SHP77 treated with DMSO at 0.1 percent for 48 hours (cell line): ENCODE measurements around the gene ARHGEF28.

Source experiments
- DNase-seq: peaks from one replicate; lab custom pipeline; 2025; lab: John Stamatoyannopoulos, UW

Gene ARHGEF28

GRCh38 chr5:73625944-73626811 is at the start of gene ARHGEF28:
ARHGEF28 (plus strand) TSS chr5:73626196; CDS start chr5:73684852, 58,656 bp downstream.
- DNase-seq = no peak

GRCh38 chr5:73582285-73583145 is 43.5 kb upstream of the ARHGEF28 start:
- DNase-seq = no peak

GRCh38 chr5:73587923-73588322 is 38.1 kb upstream of the ARHGEF28 start:
- DNase-seq = no peak

GRCh38 chr5:73591102-73591695 is 34.8 kb upstream of the ARHGEF28 start:
- DNase-seq = peak; percentile 24

- no peak for DNase-seq
Measured at GRCh38 chr5:73591698-73592501, 34.1 kb upstream of the ARHGEF28 start.

GRCh38 chr5:73592551-73592950 is 33.4 kb upstream of the ARHGEF28 start:
- no peak for DNase-seq

GRCh38 chr5:73596705-73597328 is 29.2 kb upstream of the ARHGEF28 start:
- no peak for DNase-seq

GRCh38 chr5:73599380-73599779 is 26.6 kb upstream of the ARHGEF28 start:
- DNase-seq = no peak

- no peak for DNase-seq
Measured at GRCh38 chr5:73603998-73604397, 22.0 kb upstream of the ARHGEF28 start.

GRCh38 chr5:73605223-73606087 is 20.5 kb upstream of the ARHGEF28 start:
- no peak for DNase-seq

- no peak for DNase-seq
Measured at GRCh38 chr5:73606206-73606753, 19.7 kb upstream of the ARHGEF28 start.

- no peak for DNase-seq
Measured at GRCh38 chr5:73607228-73607627, 18.8 kb upstream of the ARHGEF28 start.

- DNase-seq = no peak
Measured at GRCh38 chr5:73612799-73613198, 13.2 kb upstream of the ARHGEF28 start.

- DNase-seq = no peak
Measured at GRCh38 chr5:73615085-73615484, 10.9 kb upstream of the ARHGEF28 start.

GRCh38 chr5:73615947-73616346 is 10.0 kb upstream of the ARHGEF28 start:
- DNase-seq = no peak

GRCh38 chr5:73617510-73618279 is 8.3 kb upstream of the ARHGEF28 start:
- DNase-seq = no peak

- no peak for DNase-seq
Measured at GRCh38 chr5:73619606-73620333, 6.2 kb upstream of the ARHGEF28 start.

- DNase-seq = no peak
Measured at GRCh38 chr5:73620334-73620687, 5.7 kb upstream of the ARHGEF28 start.

GRCh38 chr5:73623060-73623459 is 2.9 kb upstream of the ARHGEF28 start:
- no peak for DNase-seq
